ENCODE results near the gene DNAH10. TPM values are rescaled to one million over a fixed set of nuclear protein-coding genes. Genes with fewer than 3 reads are reported as not detected.

DNAH10 gene
- total RNA-seq, 1 donor from 2014 or later, result 10.1 TPM

- TF ChIP-seq, protein P1, sequence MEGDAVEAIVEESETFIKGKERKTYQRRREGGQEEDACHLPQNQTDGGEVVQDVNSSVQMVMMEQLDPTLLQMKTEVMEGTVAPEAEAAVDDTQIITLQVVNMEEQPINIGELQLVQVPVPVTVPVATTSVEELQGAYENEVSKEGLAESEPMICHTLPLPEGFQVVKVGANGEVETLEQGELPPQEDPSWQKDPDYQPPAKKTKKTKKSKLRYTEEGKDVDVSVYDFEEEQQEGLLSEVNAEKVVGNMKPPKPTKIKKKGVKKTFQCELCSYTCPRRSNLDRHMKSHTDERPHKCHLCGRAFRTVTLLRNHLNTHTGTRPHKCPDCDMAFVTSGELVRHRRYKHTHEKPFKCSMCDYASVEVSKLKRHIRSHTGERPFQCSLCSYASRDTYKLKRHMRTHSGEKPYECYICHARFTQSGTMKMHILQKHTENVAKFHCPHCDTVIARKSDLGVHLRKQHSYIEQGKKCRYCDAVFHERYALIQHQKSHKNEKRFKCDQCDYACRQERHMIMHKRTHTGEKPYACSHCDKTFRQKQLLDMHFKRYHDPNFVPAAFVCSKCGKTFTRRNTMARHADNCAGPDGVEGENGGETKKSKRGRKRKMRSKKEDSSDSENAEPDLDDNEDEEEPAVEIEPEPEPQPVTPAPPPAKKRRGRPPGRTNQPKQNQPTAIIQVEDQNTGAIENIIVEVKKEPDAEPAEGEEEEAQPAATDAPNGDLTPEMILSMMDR (IDR thresholded peaks at IDR 0.05), result no peak
Measured at GRCh38 chr12:123948401-123948795, 186.3 kb downstream of the DNAH10 start.

DNA sequence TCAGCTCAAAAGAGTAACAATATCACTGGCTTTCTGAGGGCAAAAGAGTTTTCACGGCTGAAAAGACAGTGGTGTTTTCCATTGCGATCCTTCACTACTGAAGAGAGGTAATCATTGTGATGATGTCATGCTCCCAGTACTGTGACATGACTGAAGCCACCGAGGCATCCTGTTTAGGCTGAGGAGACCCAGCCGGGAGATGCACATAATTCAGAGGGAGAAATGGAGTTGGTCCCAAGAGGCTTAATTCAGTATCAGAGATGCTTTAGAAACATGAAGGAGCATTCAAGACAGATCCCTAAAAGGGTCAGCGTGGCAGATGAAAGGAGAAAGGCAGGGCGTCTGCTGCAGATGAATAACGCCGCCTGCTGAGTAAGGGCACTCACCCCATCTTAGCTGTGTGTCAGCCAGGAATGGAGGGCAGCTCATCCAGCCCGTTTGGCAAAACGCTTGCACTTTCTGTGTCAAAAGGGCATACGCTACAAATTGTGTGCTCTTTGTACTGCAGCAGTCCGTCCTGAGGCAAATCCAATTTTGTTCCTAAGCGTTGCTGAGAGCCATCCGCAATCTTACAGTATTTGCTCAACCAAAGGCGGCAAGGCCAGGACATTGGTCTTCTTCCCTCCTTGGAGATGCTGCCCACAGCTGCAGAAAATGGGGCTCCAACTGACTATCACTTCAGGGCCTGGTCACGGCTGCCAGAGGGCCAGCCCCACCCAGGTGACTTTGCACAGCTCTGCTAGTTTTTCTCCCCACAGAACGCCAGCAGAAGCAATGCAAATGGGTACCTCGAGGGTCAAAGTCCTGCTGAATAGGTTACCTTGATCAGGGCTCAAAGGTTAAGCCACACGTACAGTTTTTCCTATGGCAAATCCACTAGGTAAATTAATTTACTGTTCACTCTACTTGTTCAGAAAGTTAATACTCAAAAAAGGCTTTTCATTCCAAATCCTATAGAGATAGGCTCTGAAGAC is 187.0 kb downstream of the DNAH10 start:
- ATAC-seq, result no peak
- Histone ChIP-seq H3K4me1 (peaks cover 30% of the 10 kb centered on the region), H3K9me3 (no peaks in the 10 kb centered on the region), H3K27me3 (ENCODE audit: low read depth) (no peaks in the 10 kb centered on the region), H3K27ac (no peak overlapping the region), H3K36me3 (peaks cover 14% of the 10 kb centered on the region), H3K4me3 (no peak overlapping the region)
- intact Hi-C loops (cut with DNase I), result no loop called here
- no peak for DNase-seq
- TF ChIP-seq, protein P1 (IDR thresholded peaks at IDR 0.05), result no peak

More at GRCh38 chr12:123948401-123948795, 186.3 kb downstream of the DNAH10 start:
- H3K4me3 ChIP-seq, result no peak overlapping the region
- peaks cover 30% of the 10 kb centered on the region for H3K4me1 ChIP-seq
- intact Hi-C loops (cut with DNase I), result no loop called here
- H3K27me3 ChIP-seq (ENCODE audit: low read depth), result no peaks in the 10 kb centered on the region
- ATAC-seq (no peak), DNase-seq (no peak)
- no peak overlapping the region for H3K27ac ChIP-seq
- H3K36me3 ChIP-seq, result peaks cover 14% of the 10 kb centered on the region
- H3K9me3 ChIP-seq, result no peaks in the 10 kb centered on the region

- no peak for DNase-seq
- Histone ChIP-seq H3K36me3 (peaks cover 10% of the 10 kb centered on the region), H3K9me3 (no peaks in the 10 kb centered on the region), H3K27ac (no peak overlapping the region), H3K4me3 (no peak overlapping the region), H3K4me1 (peaks cover 30% of the 10 kb centered on the region), H3K27me3 (ENCODE audit: low read depth) (no peaks in the 10 kb centered on the region)
- TF ChIP-seq, protein P1 (IDR thresholded peaks at IDR 0.05), result no peak
- intact Hi-C loops (cut with DNase I), result no loop called here
- ATAC-seq, result no peak
Measured at GRCh38 chr12:123949770-123950165, 187.7 kb downstream of the DNAH10 start.

DNA sequence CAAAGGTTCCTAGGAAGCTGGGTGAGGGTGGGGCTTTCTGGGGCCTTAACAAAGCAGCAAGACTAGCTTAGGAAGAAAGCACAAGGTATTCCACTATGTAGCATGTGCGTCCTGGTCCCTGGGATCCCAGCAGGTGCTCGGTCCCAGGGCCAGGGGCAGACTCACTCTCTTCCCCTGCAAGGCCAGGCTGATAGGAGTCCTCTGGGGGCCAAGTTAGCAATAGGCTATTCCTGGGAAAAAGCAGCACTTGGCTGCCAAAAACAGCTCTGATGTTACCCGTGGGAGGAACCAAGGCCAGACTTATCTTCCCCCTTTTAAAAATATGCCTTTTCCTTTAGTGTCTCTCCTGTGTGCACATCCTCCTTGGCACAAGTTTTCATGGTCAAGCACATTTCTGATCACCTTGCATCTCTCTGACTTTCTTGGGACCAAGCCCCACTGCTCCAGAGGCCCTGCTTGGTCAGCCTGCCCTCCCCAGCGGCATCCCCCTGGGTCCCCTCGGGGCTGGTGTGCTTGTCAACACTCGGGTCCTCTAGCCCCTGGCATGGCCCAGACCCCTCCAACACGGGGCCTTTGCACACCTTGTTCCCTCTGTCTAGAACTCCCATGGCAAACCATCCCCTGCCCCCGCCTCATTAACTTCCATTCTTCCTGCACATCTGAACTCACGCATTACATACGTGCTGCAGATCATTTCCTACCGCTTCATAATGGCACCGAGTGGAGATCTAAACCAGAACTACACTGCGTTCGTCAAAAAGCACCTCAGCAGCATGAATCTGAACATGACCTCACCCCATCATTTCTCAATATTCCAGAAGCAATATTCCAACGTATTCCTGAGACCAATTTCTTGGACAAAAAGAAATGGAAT is 188.6 kb downstream of the DNAH10 start:
- ATAC-seq (no peak), DNase-seq (no peak)
- no peaks in the 10 kb centered on the region for H3K27me3 ChIP-seq (ENCODE audit: low read depth)
- peaks cover under 1% of the 10 kb centered on the region for H3K36me3 ChIP-seq
- peaks cover 29% of the 10 kb centered on the region for H3K4me1 ChIP-seq
- H3K4me3 ChIP-seq, result no peak overlapping the region
- H3K27ac ChIP-seq, result no peak overlapping the region
- intact Hi-C loops (cut with DNase I), result no loop called here
- no peaks in the 10 kb centered on the region for H3K9me3 ChIP-seq
- TF ChIP-seq, protein P1 (IDR thresholded peaks at IDR 0.05), result no peak

DNA sequence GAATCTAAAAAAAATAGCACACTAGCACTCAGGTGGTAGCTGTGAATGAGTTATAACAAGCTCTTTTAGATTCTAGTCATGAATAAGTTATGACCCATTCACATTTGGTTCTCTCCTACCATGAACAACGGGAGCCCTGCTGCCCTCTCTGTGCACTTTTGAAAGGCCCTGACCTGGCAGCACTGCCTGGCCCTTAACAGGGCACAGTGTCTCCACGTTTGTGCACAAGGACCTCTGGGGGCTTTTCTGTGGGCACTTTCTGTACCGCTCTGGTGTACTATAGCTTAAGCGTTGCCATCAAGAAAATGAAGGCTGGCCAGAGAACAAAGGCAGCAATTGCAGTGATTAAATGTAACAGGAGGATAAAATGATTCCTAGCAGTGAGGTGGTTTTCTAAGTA is 189.4 kb downstream of the DNAH10 start:
- H3K27me3 ChIP-seq (ENCODE audit: low read depth), result no peaks in the 10 kb centered on the region
- ATAC-seq (peak in 1 of 2 donors; percentile 19), DNase-seq (no peak)
- H3K4me1 ChIP-seq, result peaks cover 22% of the 10 kb centered on the region
- H3K27ac ChIP-seq, result peak overlapping the region; percentile 47
- H3K36me3 ChIP-seq, result no peaks in the 10 kb centered on the region
- H3K4me3 ChIP-seq, result no peak overlapping the region
- TF ChIP-seq, protein P1 (IDR thresholded peaks at IDR 0.05), result no peak
- H3K9me3 ChIP-seq, result no peaks in the 10 kb centered on the region
- intact Hi-C loops (cut with DNase I), result no loop called here
